GM23338 (cell line): ENCODE data around the gene RPTOR. TPM values are rescaled to one million over a fixed set of nuclear protein-coding genes. Genes with fewer than 3 reads are reported as not detected.
A peak's percentile ranks its signal among the peaks of the same experiment; 100 is the strongest.

ENCODE experiments used
- ATAC-seq: fragments of 200-7000 bp; cut with Tn5 transposase; 3 replicates; pipeline ENCODE4 v1.9.1; 2020
- DNase-seq: peaks from one replicate; pipeline ENCODE4 v3.0.0-alpha.2; 2015; ENCODE audit warnings: low spot score
- H2AFZ ChIP-seq: fragments of 200-600 bp; sonication (generic); 2 replicates; pipeline ENCODE4 v1.8.0; 2016; ENCODE audit warnings: antibody characterized with exemption, mild to moderate bottlenecking, moderate library complexity
- H3F3A ChIP-seq: fragments of 200-600 bp; sonication (generic); replicated peaks from 2 replicates; pipeline ENCODE4 v1.8.0; 2017; ENCODE audit warnings: antibody characterized with exemption, mixed run types, low read depth
- H3K27ac ChIP-seq: fragments of 200-600 bp; sonication (generic); 2 replicates; pipeline ENCODE4 v1.6.1; 2016; ENCODE audit warnings: low read depth
- H3K27me3 ChIP-seq: fragments of 200-600 bp; sonication (generic); 2 replicates; pipeline ENCODE4 v1.8.0; 2016; ENCODE audit warnings: mild to moderate bottlenecking, mixed run types, moderate library complexity; ENCODE audit not compliant: insufficient read depth
- H3K36me3 ChIP-seq: fragments of 200-600 bp; sonication (generic); 2 replicates; pipeline ENCODE4 v1.8.0; 2016; ENCODE audit warnings: mild to moderate bottlenecking; ENCODE audit not compliant: insufficient read depth
- H3K4me1 ChIP-seq: fragments of 200-600 bp; sonication (generic); 2 replicates; pipeline ENCODE4 v1.8.0; 2016; ENCODE audit warnings: mild to moderate bottlenecking, moderate library complexity; ENCODE audit not compliant: insufficient read depth
- H3K4me2 ChIP-seq: fragments of 200-600 bp; sonication (generic); 2 replicates; pipeline ENCODE4 v1.7.1; 2017; ENCODE audit warnings: mixed run types
- H3K4me3 ChIP-seq: fragments of 200-600 bp; sonication (generic); 2 replicates; pipeline ENCODE4 v1.6.1; 2016; ENCODE audit warnings: mixed run types
- H3K79me2 ChIP-seq: fragments of 200-600 bp; sonication (generic); replicated peaks from 2 replicates; pipeline ENCODE4 v1.8.0; 2017; ENCODE audit warnings: mild to moderate bottlenecking; ENCODE audit not compliant: insufficient read depth
- H3K9me2 ChIP-seq: fragments of 200-600 bp; sonication (generic); 2 replicates; pipeline ENCODE4 v1.8.0; 2017; ENCODE audit not compliant: insufficient read depth
- H4K20me1 ChIP-seq: fragments of 200-600 bp; sonication (generic); replicated peaks from 2 replicates; pipeline ENCODE4 v1.8.0; 2017; ENCODE audit warnings: mild to moderate bottlenecking; ENCODE audit not compliant: insufficient read depth
- H3K27ac Mint-ChIP-seq: 2 replicates; pipeline ENCODE4 v1.8.0; 2020; ENCODE audit warnings: inconsistent platforms, mild to moderate bottlenecking, moderate library complexity, mixed read lengths
- H3K27me3 Mint-ChIP-seq: 3 replicates; pipeline ENCODE4 v1.8.0; 2022; ENCODE audit warnings: low read depth, mild to moderate bottlenecking, moderate library complexity, mixed read lengths, inconsistent platforms; ENCODE audit not compliant: insufficient read depth, poor library complexity
- H3K36me3 Mint-ChIP-seq: 3 replicates; pipeline ENCODE4 v1.8.0; 2021; ENCODE audit warnings: low read depth, mild to moderate bottlenecking, inconsistent platforms, moderate library complexity, mixed read lengths
- H3K4me1 Mint-ChIP-seq: 3 replicates; pipeline ENCODE4 v1.8.0; 2020; ENCODE audit warnings: mild to moderate bottlenecking, inconsistent platforms, mixed read lengths
- H3K4me3 Mint-ChIP-seq: 3 replicates; pipeline ENCODE4 v1.8.0; 2021; ENCODE audit warnings: moderate library complexity, mild to moderate bottlenecking, inconsistent platforms, mixed read lengths
- H3K9me3 Mint-ChIP-seq: 3 replicates; pipeline ENCODE4 v1.8.0; 2020; ENCODE audit warnings: moderate library complexity, mild to moderate bottlenecking, inconsistent platforms, mixed read lengths
- CREB1 ChIP-seq: fragments of 250-450 bp; sonication (Bioruptor Pico); IDR thresholded peaks from 2 replicates; pipeline ENCODE4 v1.5.0; 2020; ENCODE audit warnings: low read depth, mild to moderate bottlenecking, moderate library complexity
- EZH2 ChIP-seq: fragments of 200-600 bp; sonication (generic); IDR thresholded peaks from one replicate; pipeline ENCODE4 v1.8.0; 2017; ENCODE audit warnings: antibody characterized with exemption, mild to moderate bottlenecking, low read depth; ENCODE audit not compliant: unreplicated experiment
- EZH2phosphoT487 ChIP-seq: fragments of 200-600 bp; sonication (generic); IDR thresholded peaks from one replicate; pipeline ENCODE4 v1.8.1; 2018; ENCODE audit warnings: antibody characterized with exemption; ENCODE audit not compliant: unreplicated experiment
- JUNB ChIP-seq: IDR thresholded peaks from one replicate; pipeline ENCODE4 v1.6.1; 2016; ENCODE audit warnings: antibody characterized with exemption; ENCODE audit not compliant: unreplicated experiment
- NANOG ChIP-seq: IDR thresholded peaks from 2 replicates; pipeline ENCODE4 v1.6.1; 2016; ENCODE audit warnings: antibody characterized with exemption, borderline replicate concordance
- POLR2AphosphoS5 ChIP-seq: IDR thresholded peaks from 2 replicates; pipeline ENCODE4 v1.6.1; 2016; ENCODE audit warnings: antibody characterized with exemption, low read depth
- STAT1 ChIP-seq: IDR thresholded peaks from one replicate; pipeline ENCODE4 v1.6.1; 2016; ENCODE audit warnings: antibody characterized with exemption; ENCODE audit not compliant: unreplicated experiment
- ZNF114 ChIP-seq: fragments of 250-450 bp; sonication (Bioruptor Pico); IDR thresholded peaks from 2 replicates; pipeline ENCODE4 v1.5.0; 2020; ENCODE audit warnings: mild to moderate bottlenecking, moderate library complexity
- ZNF331 ChIP-seq: fragments of 250-450 bp; sonication (Bioruptor Pico); IDR thresholded peaks from 2 replicates; pipeline ENCODE4 v1.5.0; 2020; ENCODE audit warnings: low read depth, mild to moderate bottlenecking, moderate library complexity
- polyA plus RNA-seq: library from polyadenylated mRNA; unstranded; fragments of >200 nt; fragmentation: Nextera tagmentation; extraction: Ambion mirVana; gene quantifications from 2 replicates; pipeline ENCODE4 v1.2.1, GENCODE V29; 2016
- total RNA-seq: library from RNA; depleted of rRNA; stranded (reverse); fragments of >200 nt; shearing (Covaris generic); gene quantifications from 2 replicates; pipeline ENCODE4 v1.2.3, GENCODE V29; 2014
- TF ChIP-seq, protein P1 (sequence below), 2 experiments: fragments of 200-600 bp in 1 of 2; sonication (generic) in 1 of 2; conservative IDR thresholded peaks; 2 replicates each; pipeline versions ENCODE4 v1.5.1 to v1.6.1; 2016 to 2017; ENCODE audit warnings: antibody characterized with exemption in 2 of 2, low read depth in 2 of 2, mild to moderate bottlenecking in 2 of 2, moderate library complexity in 1 of 2
- TF ChIP-seq, protein P2 (sequence below): IDR thresholded peaks from 2 replicates; pipeline ENCODE4 v1.6.1; 2016; ENCODE audit warnings: antibody characterized with exemption
- TF ChIP-seq, protein P3 (sequence below): fragments of 250-450 bp; sonication (Bioruptor Pico); IDR thresholded peaks from 2 replicates; pipeline ENCODE4 v1.5.0; 2020; ENCODE audit warnings: mild to moderate bottlenecking, moderate library complexity

The RPTOR gene
- total and polyA plus RNA-seq, 2 experiments from 2014 or later = 9.5 to 38.0 TPM

DNA sequence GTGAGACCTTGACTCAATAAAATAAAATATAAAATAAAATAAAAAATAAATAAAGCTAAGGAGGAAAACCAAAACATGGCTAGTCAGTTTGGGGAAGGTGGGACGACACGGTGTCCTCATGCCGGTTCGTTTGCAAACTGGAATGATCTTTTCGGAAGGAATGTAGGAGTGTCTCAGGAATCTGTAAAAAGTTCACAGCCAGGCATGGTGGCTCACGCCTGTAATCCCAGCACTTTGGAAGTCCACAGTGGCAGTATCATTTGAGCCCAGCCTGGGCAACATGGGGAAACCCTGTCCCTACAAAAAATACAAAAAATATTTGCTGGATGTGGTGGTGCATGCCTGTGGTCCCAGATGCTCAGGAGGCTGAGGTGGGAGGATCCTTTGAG is 14.7 kb upstream of the RPTOR start (continued):
- TF ChIP-seq, protein P1, sequence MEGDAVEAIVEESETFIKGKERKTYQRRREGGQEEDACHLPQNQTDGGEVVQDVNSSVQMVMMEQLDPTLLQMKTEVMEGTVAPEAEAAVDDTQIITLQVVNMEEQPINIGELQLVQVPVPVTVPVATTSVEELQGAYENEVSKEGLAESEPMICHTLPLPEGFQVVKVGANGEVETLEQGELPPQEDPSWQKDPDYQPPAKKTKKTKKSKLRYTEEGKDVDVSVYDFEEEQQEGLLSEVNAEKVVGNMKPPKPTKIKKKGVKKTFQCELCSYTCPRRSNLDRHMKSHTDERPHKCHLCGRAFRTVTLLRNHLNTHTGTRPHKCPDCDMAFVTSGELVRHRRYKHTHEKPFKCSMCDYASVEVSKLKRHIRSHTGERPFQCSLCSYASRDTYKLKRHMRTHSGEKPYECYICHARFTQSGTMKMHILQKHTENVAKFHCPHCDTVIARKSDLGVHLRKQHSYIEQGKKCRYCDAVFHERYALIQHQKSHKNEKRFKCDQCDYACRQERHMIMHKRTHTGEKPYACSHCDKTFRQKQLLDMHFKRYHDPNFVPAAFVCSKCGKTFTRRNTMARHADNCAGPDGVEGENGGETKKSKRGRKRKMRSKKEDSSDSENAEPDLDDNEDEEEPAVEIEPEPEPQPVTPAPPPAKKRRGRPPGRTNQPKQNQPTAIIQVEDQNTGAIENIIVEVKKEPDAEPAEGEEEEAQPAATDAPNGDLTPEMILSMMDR (conservative IDR thresholded peaks at IDR 0.05; ENCODE audit: low read depth in 2 of 2) = no peak
- no peak for TF ChIP-seq CREB1 (CRISPR knock-in tag)

DNA sequence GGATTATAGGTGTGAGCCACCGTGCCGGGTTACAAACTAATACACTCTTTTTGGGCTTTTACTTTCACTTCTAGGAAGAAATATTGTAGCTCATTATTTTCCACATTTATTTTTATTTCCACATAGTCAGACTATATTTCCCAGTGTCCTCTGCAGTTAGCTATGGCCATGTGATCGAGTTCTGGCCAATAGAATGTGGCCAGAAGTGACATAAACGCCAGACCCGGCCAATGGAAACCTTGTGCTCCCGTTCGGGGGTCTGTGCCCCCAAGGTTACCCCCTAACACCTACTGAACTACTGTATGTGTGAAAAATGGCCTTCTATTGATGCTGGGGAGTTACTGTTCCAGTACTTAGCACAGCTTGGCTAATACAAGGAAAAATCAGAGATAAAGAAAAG is 13.2 kb upstream of the RPTOR start:
- Histone ChIP-seq H3F3A (no peaks in the 10 kb centered on the region), H3K27ac (no peak overlapping the region), H3K9me2 (peaks cover 5% of the 10 kb centered on the region; the same call in 1 of the 2 replicates), H3K36me3 (no peaks in the 10 kb centered on the region), H3K4me1 (peaks cover 8% of the 10 kb centered on the region; the same call in 1 of the 2 replicates), H3K4me3 (no peak overlapping the region), H2AFZ (peak overlapping the region; percentile 16; the same call in 1 of the 2 replicates), H4K20me1 (no peaks in the 10 kb centered on the region), H3K79me2 (no peaks in the 10 kb centered on the region), H3K4me2 (no peak overlapping the region), H3K27me3 (no peaks in the 10 kb centered on the region)
- no peak overlapping the region for H3K4me3 Mint-ChIP-seq
- no peaks in the 10 kb centered on the region; the same call in 2 of the 3 replicates for H3K9me3 Mint-ChIP-seq
- no peaks in the 10 kb centered on the region for H3K36me3 Mint-ChIP-seq
- H3K4me1 Mint-ChIP-seq = peaks cover 10% of the 10 kb centered on the region
- DNase-seq (no peak), ATAC-seq (no peak)
- H3K27me3 Mint-ChIP-seq = peaks cover 12% of the 10 kb centered on the region
- H3K27ac Mint-ChIP-seq = no peak overlapping the region
- TF ChIP-seq, protein P2, sequence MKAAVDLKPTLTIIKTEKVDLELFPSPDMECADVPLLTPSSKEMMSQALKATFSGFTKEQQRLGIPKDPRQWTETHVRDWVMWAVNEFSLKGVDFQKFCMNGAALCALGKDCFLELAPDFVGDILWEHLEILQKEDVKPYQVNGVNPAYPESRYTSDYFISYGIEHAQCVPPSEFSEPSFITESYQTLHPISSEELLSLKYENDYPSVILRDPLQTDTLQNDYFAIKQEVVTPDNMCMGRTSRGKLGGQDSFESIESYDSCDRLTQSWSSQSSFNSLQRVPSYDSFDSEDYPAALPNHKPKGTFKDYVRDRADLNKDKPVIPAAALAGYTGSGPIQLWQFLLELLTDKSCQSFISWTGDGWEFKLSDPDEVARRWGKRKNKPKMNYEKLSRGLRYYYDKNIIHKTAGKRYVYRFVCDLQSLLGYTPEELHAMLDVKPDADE = no peak
- TF ChIP-seq ZNF331 (CRISPR knock-in tag) (no peak), STAT1 (no peak), POLR2AphosphoS5 (no peak), ZNF114 (no peak), CREB1 (CRISPR knock-in tag) (no peak), JUNB (no peak), EZH2 (no peak), NANOG (no peak), EZH2phosphoT487 (no peak)
- TF ChIP-seq, protein P1 (conservative IDR thresholded peaks at IDR 0.05; ENCODE audit: low read depth in 2 of 2) = no peak
- TF ChIP-seq, protein P3, sequence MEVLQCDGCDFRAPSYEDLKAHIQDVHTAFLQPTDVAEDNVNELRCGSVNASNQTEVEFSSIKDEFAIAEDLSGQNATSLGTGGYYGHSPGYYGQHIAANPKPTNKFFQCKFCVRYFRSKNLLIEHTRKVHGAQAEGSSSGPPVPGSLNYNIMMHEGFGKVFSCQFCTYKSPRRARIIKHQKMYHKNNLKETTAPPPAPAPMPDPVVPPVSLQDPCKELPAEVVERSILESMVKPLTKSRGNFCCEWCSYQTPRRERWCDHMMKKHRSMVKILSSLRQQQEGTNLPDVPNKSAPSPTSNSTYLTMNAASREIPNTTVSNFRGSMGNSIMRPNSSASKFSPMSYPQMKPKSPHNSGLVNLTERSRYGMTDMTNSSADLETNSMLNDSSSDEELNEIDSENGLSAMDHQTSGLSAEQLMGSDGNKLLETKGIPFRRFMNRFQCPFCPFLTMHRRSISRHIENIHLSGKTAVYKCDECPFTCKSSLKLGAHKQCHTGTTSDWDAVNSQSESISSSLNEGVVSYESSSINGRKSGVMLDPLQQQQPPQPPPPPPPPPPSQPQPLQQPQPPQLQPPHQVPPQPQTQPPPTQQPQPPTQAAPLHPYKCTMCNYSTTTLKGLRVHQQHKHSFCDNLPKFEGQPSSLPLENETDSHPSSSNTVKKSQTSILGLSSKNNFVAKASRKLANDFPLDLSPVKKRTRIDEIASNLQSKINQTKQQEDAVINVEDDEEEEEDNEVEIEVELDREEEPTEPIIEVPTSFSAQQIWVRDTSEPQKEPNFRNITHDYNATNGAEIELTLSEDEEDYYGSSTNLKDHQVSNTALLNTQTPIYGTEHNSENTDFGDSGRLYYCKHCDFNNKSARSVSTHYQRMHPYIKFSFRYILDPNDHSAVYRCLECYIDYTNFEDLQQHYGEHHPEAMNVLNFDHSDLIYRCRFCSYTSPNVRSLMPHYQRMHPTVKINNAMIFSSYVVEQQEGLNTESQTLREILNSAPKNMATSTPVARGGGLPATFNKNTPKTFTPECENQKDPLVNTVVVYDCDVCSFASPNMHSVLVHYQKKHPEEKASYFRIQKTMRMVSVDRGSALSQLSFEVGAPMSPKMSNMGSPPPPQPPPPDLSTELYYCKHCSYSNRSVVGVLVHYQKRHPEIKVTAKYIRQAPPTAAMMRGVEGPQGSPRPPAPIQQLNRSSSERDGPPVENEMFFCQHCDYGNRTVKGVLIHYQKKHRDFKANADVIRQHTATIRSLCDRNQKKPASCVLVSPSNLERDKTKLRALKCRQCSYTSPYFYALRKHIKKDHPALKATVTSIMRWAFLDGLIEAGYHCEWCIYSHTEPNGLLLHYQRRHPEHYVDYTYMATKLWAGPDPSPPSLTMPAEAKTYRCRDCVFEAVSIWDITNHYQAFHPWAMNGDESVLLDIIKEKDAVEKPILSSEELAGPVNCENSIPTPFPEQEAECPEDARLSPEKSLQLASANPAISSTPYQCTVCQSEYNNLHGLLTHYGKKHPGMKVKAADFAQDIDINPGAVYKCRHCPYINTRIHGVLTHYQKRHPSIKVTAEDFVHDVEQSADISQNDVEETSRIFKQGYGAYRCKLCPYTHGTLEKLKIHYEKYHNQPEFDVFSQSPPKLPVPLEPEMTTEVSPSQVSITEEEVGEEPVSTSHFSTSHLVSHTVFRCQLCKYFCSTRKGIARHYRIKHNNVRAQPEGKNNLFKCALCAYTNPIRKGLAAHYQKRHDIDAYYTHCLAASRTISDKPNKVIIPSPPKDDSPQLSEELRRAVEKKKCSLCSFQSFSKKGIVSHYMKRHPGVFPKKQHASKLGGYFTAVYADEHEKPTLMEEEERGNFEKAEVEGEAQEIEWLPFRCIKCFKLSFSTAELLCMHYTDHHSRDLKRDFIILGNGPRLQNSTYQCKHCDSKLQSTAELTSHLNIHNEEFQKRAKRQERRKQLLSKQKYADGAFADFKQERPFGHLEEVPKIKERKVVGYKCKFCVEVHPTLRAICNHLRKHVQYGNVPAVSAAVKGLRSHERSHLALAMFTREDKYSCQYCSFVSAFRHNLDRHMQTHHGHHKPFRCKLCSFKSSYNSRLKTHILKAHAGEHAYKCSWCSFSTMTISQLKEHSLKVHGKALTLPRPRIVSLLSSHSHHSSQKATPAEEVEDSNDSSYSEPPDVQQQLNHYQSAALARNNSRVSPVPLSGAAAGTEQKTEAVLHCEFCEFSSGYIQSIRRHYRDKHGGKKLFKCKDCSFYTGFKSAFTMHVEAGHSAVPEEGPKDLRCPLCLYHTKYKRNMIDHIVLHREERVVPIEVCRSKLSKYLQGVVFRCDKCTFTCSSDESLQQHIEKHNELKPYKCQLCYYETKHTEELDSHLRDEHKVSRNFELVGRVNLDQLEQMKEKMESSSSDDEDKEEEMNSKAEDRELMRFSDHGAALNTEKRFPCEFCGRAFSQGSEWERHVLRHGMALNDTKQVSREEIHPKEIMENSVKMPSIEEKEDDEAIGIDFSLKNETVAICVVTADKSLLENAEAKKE (CRISPR knock-in tag) = no peak
